NCI-H2196 treated with DMSO at 0.1 percent for 48 hours (cell line): ENCODE measurements around the gene HSPA4.
"Not testable (repeated sequence)": the region's sequence is repeated elsewhere in the genome, so short reads cannot be mapped to it uniquely, and the experiment has no call there.

ENCODE experiments used
- DNase-seq: peaks from one replicate; lab custom pipeline; 2025; ENCODE audit not compliant: unreplicated experiment; lab: John Stamatoyannopoulos, UW

HSPA4 gene

GRCh38 chr5:133121611-133122150, 69.9 kb downstream of the HSPA4 start:
- no peak for DNase-seq

GRCh38 chr5:133122711-133123110, 70.9 kb downstream of the HSPA4 start:
- DNase-seq = no peak

- no peak for DNase-seq
Observed at GRCh38 chr5:133123297-133123696, 71.5 kb downstream of the HSPA4 start.

- DNase-seq = no peak
Observed at GRCh38 chr5:133124891-133125290, 73.1 kb downstream of the HSPA4 start.

- DNase-seq = no peak
Observed at GRCh38 chr5:133128066-133128465, 76.3 kb downstream of the HSPA4 start.

GRCh38 chr5:133129289-133129688, 77.5 kb downstream of the HSPA4 start:
- no peak for DNase-seq

- DNase-seq = no peak
Observed at GRCh38 chr5:133129950-133130349, 78.1 kb downstream of the HSPA4 start.

- no peak for DNase-seq
Observed at GRCh38 chr5:133130387-133131118, 78.7 kb downstream of the HSPA4 start.

- DNase-seq = no peak
Observed at GRCh38 chr5:133132717-133133116, 80.9 kb downstream of the HSPA4 start.

- not testable (repeated sequence) for DNase-seq
Observed at GRCh38 chr5:133133241-133133640, 81.4 kb downstream of the HSPA4 start.

- DNase-seq = not testable (repeated sequence)
Observed at GRCh38 chr5:133136890-133137289, 85.1 kb downstream of the HSPA4 start.

- DNase-seq = no peak
Observed at GRCh38 chr5:133140311-133140710, 88.5 kb downstream of the HSPA4 start.

- no peak for DNase-seq
Observed at GRCh38 chr5:133141746-133142145, 89.9 kb downstream of the HSPA4 start.

GRCh38 chr5:133142782-133143181, 91.0 kb downstream of the HSPA4 start:
- DNase-seq = no peak

- DNase-seq = no peak
Observed at GRCh38 chr5:133144245-133144981, 92.6 kb downstream of the HSPA4 start.

GRCh38 chr5:133145436-133146170, 93.8 kb downstream of the HSPA4 start:
- DNase-seq = no peak

GRCh38 chr5:133147411-133147810, 95.6 kb downstream of the HSPA4 start:
- no peak for DNase-seq

- no peak for DNase-seq
Observed at GRCh38 chr5:133147815-133148567, 96.2 kb downstream of the HSPA4 start.

- DNase-seq = no peak
Observed at GRCh38 chr5:133149345-133149744, 97.5 kb downstream of the HSPA4 start.

- no peak for DNase-seq
Observed at GRCh38 chr5:133150909-133151544, 99.2 kb downstream of the HSPA4 start.
